ENCODE results near the gene TSPAN9.

TSPAN9 gene

DNA sequence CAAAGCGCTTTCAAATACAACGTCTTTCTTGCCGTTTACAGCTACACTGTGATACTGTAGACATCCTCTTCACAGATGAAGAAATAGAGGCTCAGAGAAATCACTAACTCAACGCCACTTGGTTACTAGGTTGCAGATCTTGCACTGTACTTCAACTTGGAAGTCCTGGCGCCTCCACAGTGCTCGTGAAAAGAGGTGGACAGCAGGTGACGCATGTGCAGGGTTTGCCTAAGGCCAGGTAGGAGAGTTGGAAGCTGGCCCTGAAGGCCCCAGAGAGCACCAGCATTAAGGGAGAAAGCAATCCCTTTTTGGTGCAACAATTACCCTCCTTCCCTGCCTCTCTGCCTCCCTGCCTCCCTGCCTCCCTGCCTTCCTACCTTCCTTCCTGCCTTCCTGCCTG is 22.8 kb upstream of the TSPAN9 start:
- H4K5ac ChIP-seq (ENCODE audit: low read length) = no peak overlapping the region
- no peak overlapping the region for H3K4me3 ChIP-seq (ENCODE audit: low read length)
- no peak overlapping the region for H3K18ac ChIP-seq (ENCODE audit: low read length)
- H2BK15ac ChIP-seq (replicated peaks; ENCODE audit: low read depth) = no peak overlapping the region
- H3K4me1 ChIP-seq (ENCODE audit: control insufficient read depth, low read depth, low read length) = no peaks in the 10 kb centered on the region
- H3K27me3 ChIP-seq (ENCODE audit: insufficient read depth, low read length, poor library complexity) = no peaks in the 10 kb centered on the region
- no peak overlapping the region for H3K4ac ChIP-seq (ENCODE audit: low read depth, low read length)
- H2BK5ac ChIP-seq (ENCODE audit: low read length) = no peak overlapping the region
- no peak overlapping the region for H3K23ac ChIP-seq (ENCODE audit: low read length)
- H3K4me2 ChIP-seq (ENCODE audit: low read length) = no peak overlapping the region
- no peaks in the 10 kb centered on the region for H3K36me3 ChIP-seq (ENCODE audit: control insufficient read depth, insufficient read depth, low read length)
- no peak overlapping the region for H3K9ac ChIP-seq (ENCODE audit: low read length)
- H3K27ac ChIP-seq (ENCODE audit: low read depth, low read length) = no peak overlapping the region
- no peaks in the 10 kb centered on the region for H3K79me1 ChIP-seq (ENCODE audit: low read length)
- no peak overlapping the region for H3K56ac ChIP-seq (ENCODE audit: low read length)
- DNase-seq = no peak
- H2AK5ac ChIP-seq (ENCODE audit: low read length) = no peak overlapping the region
- H3K79me2 ChIP-seq (ENCODE audit: control insufficient read depth, insufficient read depth, low read length) = no peaks in the 10 kb centered on the region
- no CpG with 5 or more reads among the region's 7 CpGs for WGBS (ENCODE audit: extremely low coverage, insufficient coverage, low lambda C conversion rate)
- no peak overlapping the region for H4K8ac ChIP-seq (ENCODE audit: low read depth, low read length)
- H2BK120ac ChIP-seq (ENCODE audit: low read depth, low read length) = no peak overlapping the region

DNA sequence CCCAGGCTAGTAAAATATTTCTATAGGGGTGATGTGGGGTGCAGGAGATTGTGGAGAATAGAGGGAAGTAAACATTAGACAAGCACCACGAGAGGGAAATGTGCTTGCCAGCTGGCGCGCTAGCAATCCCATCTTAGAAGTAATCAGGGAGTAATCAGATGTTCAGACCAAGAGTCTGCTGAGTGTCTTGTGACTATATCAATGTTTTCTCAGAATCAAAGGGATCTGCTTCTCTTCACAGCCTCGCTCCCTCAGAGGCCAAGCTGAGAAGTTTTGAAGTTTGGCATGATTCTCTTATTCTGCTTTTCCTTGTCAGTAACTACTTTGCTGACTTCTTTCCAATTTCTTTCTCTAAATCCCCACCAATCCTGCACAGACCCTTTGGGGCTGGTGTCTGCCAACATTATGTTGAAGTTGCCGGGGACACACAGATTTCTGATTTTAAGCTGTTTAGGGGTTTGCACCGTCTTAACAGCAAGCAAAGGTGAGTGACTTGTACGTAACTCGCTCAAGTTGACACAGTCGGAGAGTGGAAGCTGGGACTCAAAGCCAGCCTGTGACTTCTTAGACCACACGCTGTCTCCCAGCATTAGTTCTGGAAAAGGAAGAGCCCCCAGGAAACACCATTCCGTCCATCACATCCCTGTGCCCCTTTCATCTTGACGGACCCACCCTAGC is 22.0 kb upstream of the TSPAN9 start:
- no peak for DNase-seq
- H3K4me1 ChIP-seq (ENCODE audit: control insufficient read depth, low read depth, low read length) = no peaks in the 10 kb centered on the region
- H2BK120ac ChIP-seq (ENCODE audit: low read depth, low read length) = no peak overlapping the region
- H3K79me2 ChIP-seq (ENCODE audit: control insufficient read depth, insufficient read depth, low read length) = no peaks in the 10 kb centered on the region
- no peak overlapping the region for H2BK15ac ChIP-seq (replicated peaks; ENCODE audit: low read depth)
- H3K4me2 ChIP-seq (ENCODE audit: low read length) = no peak overlapping the region
- no peak overlapping the region for H3K9ac ChIP-seq (ENCODE audit: low read length)
- H3K23ac ChIP-seq (ENCODE audit: low read length) = no peak overlapping the region
- H3K79me1 ChIP-seq (ENCODE audit: low read length) = no peaks in the 10 kb centered on the region
- no peaks in the 10 kb centered on the region for H3K36me3 ChIP-seq (ENCODE audit: control insufficient read depth, insufficient read depth, low read length)
- no peak overlapping the region for H4K8ac ChIP-seq (ENCODE audit: low read depth, low read length)
- no peak overlapping the region for H3K18ac ChIP-seq (ENCODE audit: low read length)
- H3K4ac ChIP-seq (ENCODE audit: low read depth, low read length) = no peak overlapping the region
- no peak overlapping the region for H3K56ac ChIP-seq (ENCODE audit: low read length)
- no peak overlapping the region for H4K5ac ChIP-seq (ENCODE audit: low read length)
- H3K27ac ChIP-seq (ENCODE audit: low read depth, low read length) = no peak overlapping the region
- no peak overlapping the region for H2BK5ac ChIP-seq (ENCODE audit: low read length)
- H2AK5ac ChIP-seq (ENCODE audit: low read length) = no peak overlapping the region
- H3K4me3 ChIP-seq (ENCODE audit: low read length) = no peak overlapping the region
- H3K27me3 ChIP-seq (ENCODE audit: insufficient read depth, low read length, poor library complexity) = no peaks in the 10 kb centered on the region
- WGBS (ENCODE audit: extremely low coverage, insufficient coverage, low lambda C conversion rate) = no CpG with 5 or more reads among the region's 12 CpGs

DNA sequence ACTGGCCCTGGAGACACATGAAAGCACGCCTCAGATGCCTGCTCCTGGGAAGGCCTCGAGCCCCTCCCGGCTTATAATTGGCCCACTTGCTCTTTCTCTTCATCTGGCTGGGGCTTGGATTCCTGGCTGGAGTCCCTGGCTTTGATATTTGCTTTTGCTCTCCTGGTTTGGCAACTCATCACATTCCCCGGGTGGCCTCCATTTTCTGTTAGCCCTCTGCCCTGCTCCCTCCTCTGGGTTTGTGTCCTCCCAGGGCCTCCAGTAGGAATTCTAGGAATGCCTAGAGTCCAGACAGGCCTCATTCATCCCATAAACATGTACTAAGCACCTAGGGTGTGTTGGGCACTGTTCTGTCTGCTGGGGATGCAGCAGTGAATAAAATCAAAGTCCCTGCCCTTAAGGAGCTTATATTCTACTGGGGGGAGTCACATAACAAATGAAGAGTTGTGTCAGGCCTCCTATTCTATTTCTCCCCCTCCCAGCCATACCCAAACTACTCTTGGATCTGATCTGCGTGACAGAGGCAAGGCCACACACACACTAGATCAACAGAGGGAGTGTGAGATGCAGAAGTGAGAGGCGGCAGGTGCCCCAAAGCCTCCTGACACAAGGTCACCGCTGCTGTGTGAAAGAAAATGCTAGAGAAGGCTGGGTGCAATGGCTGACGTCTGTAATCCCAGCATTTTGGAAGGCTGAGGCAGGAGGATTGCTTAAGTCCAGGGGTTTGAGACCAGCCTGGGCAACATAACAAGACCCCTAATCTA is 21.3 kb upstream of the TSPAN9 start:
- Histone ChIP-seq H2AK5ac (ENCODE audit: low read length) (no peak overlapping the region), H2BK5ac (ENCODE audit: low read length) (no peak overlapping the region), H2BK120ac (ENCODE audit: low read depth, low read length) (no peak overlapping the region), H3K4me3 (ENCODE audit: low read length) (no peak overlapping the region), H3K56ac (ENCODE audit: low read length) (no peak overlapping the region), H3K23ac (ENCODE audit: low read length) (no peak overlapping the region), H2BK15ac (replicated peaks; ENCODE audit: low read depth) (no peak overlapping the region), H4K8ac (ENCODE audit: low read depth, low read length) (no peak overlapping the region), H3K18ac (ENCODE audit: low read length) (no peak overlapping the region), H3K79me2 (ENCODE audit: control insufficient read depth, insufficient read depth, low read length) (no peaks in the 10 kb centered on the region), H3K36me3 (ENCODE audit: control insufficient read depth, insufficient read depth, low read length) (no peaks in the 10 kb centered on the region), H3K27me3 (ENCODE audit: insufficient read depth, low read length, poor library complexity) (no peaks in the 10 kb centered on the region), H3K4me2 (ENCODE audit: low read length) (no peak overlapping the region), H4K5ac (ENCODE audit: low read length) (no peak overlapping the region), H3K4ac (ENCODE audit: low read depth, low read length) (no peak overlapping the region), H3K9ac (ENCODE audit: low read length) (no peak overlapping the region), H3K27ac (ENCODE audit: low read depth, low read length) (no peak overlapping the region), H3K79me1 (ENCODE audit: low read length) (no peaks in the 10 kb centered on the region), H3K4me1 (ENCODE audit: control insufficient read depth, low read depth, low read length) (no peaks in the 10 kb centered on the region)
- no CpG with 5 or more reads among the region's 8 CpGs for WGBS (ENCODE audit: extremely low coverage, insufficient coverage, low lambda C conversion rate)
- peak; percentile 75 for DNase-seq

DNA sequence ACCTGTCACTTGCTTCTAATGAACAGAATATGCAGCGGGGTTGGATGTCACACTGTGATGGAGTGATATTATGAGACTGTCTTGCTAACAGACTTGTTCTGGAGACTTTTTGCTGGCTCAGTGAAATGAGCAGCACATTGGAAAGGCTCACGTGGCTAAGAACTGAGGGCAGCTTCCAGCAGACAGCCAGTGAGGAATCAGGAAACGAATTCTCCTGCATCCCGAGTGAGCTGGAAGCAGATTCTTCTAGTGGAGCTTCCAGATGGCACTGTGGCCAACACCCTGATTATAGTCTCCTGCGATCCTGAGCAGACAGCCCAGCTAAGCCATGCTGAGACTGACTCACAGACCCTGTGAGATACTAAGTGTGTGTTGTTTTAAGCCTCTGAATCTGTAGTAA is 16.1 kb upstream of the TSPAN9 start:
- Histone ChIP-seq H3K4me1 (ENCODE audit: control insufficient read depth, low read depth, low read length) (no peaks in the 10 kb centered on the region), H2BK5ac (ENCODE audit: low read length) (no peak overlapping the region), H3K4me2 (ENCODE audit: low read length) (no peak overlapping the region), H3K27ac (ENCODE audit: low read depth, low read length) (no peak overlapping the region), H4K5ac (ENCODE audit: low read length) (no peak overlapping the region), H2BK15ac (replicated peaks; ENCODE audit: low read depth) (no peak overlapping the region), H3K4me3 (ENCODE audit: low read length) (no peak overlapping the region), H3K4ac (ENCODE audit: low read depth, low read length) (no peak overlapping the region), H3K18ac (ENCODE audit: low read length) (no peak overlapping the region), H4K8ac (ENCODE audit: low read depth, low read length) (no peak overlapping the region), H2AK5ac (ENCODE audit: low read length) (no peak overlapping the region), H3K79me1 (ENCODE audit: low read length) (no peaks in the 10 kb centered on the region), H3K56ac (ENCODE audit: low read length) (no peak overlapping the region), H3K79me2 (ENCODE audit: control insufficient read depth, insufficient read depth, low read length) (no peaks in the 10 kb centered on the region), H3K9ac (ENCODE audit: low read length) (no peak overlapping the region), H3K23ac (ENCODE audit: low read length) (no peak overlapping the region), H3K36me3 (ENCODE audit: control insufficient read depth, insufficient read depth, low read length) (no peaks in the 10 kb centered on the region), H2BK120ac (ENCODE audit: low read depth, low read length) (no peak overlapping the region), H3K27me3 (ENCODE audit: insufficient read depth, low read length, poor library complexity) (no peaks in the 10 kb centered on the region)
- DNase-seq = no peak
- no CpG with 5 or more reads among the region's 5 CpGs for WGBS (ENCODE audit: extremely low coverage, insufficient coverage, low lambda C conversion rate)

DNA sequence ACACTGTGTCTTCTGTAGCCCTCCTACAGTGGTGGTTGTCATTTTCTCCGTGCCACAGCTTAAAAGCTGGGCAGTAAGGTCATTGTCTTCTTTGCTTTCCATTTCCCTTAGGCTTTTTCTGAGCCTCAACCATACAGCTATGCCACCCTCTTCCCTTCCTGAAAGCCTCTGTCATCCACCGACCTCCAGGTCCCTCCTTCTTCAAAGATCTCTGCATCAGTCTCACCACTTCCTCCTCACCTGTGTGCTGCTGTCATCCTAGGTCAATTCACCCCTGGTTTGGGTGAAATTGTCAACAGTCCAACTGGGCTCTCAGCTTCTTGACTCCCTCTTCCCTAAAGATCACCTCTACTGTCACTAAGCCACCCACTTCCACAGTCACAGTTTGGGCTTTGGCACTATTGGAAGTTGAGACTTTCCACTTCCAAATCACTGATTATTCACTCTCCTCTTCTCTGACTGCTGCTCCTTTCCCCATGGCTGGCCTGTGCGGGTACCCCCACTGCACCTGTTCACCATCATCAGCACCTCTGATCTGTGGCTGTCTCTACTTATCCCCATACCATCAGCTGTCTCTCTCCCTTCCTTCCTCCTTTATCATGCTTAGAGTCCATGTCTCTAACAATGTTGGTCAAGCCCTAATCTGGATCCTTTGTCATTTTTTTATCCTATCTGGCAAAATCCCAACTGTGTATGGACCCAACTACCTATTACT is 15.5 kb upstream of the TSPAN9 start:
- no peak overlapping the region for H3K23ac ChIP-seq (ENCODE audit: low read length)
- no CpG with 5 or more reads among the region's 3 CpGs for WGBS (ENCODE audit: extremely low coverage, insufficient coverage, low lambda C conversion rate)
- no peak overlapping the region for H3K4ac ChIP-seq (ENCODE audit: low read depth, low read length)
- no peaks in the 10 kb centered on the region for H3K27me3 ChIP-seq (ENCODE audit: insufficient read depth, low read length, poor library complexity)
- H3K9ac ChIP-seq (ENCODE audit: low read length) = no peak overlapping the region
- H4K5ac ChIP-seq (ENCODE audit: low read length) = no peak overlapping the region
- no peak overlapping the region for H3K56ac ChIP-seq (ENCODE audit: low read length)
- no peak overlapping the region for H4K8ac ChIP-seq (ENCODE audit: low read depth, low read length)
- DNase-seq = no peak
- no peak overlapping the region for H3K4me3 ChIP-seq (ENCODE audit: low read length)
- no peaks in the 10 kb centered on the region for H3K4me1 ChIP-seq (ENCODE audit: control insufficient read depth, low read depth, low read length)
- no peak overlapping the region for H3K27ac ChIP-seq (ENCODE audit: low read depth, low read length)
- H2BK5ac ChIP-seq (ENCODE audit: low read length) = no peak overlapping the region
- H3K36me3 ChIP-seq (ENCODE audit: control insufficient read depth, insufficient read depth, low read length) = no peaks in the 10 kb centered on the region
- H3K18ac ChIP-seq (ENCODE audit: low read length) = no peak overlapping the region
- H3K79me1 ChIP-seq (ENCODE audit: low read length) = no peaks in the 10 kb centered on the region
- no peaks in the 10 kb centered on the region for H3K79me2 ChIP-seq (ENCODE audit: control insufficient read depth, insufficient read depth, low read length)
- H2AK5ac ChIP-seq (ENCODE audit: low read length) = no peak overlapping the region
- H3K4me2 ChIP-seq (ENCODE audit: low read length) = no peak overlapping the region
- no peak overlapping the region for H2BK120ac ChIP-seq (ENCODE audit: low read depth, low read length)
- H2BK15ac ChIP-seq (replicated peaks; ENCODE audit: low read depth) = no peak overlapping the region
